CD4-positive, alpha-beta T cell treated with Interferon gamma for 1 hour (primary cell): ENCODE data around the gene HNRNPUL1.
"Not testable (repeated sequence)": the region's sequence is repeated elsewhere in the genome, so short reads cannot be mapped to it uniquely, and the experiment has no call there.

Experiments
- DNase-seq: peaks from one replicate; pipeline ENCODE4 v3.0.0-alpha.2; 2020

The HNRNPUL1 gene

DNA sequence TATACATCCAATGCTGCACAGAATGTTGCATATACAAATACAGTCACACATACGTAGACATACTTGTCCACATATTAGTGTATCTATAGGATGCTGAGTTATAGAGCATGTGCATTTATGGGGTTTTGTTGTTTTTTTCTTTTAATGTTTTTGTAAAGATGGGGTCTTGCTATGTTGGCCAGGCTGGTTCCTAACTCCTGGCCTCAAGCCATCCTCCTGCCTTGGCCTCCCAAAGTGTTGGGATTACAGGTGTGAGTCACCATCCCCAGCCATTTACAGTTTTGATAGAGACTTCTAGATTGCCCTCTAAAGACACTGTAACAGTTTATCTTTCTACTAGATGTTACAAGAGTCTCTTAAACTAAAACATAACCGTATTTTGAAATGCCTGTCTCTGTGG lies 14.3 kb downstream of the HNRNPUL1 start:
- DNase-seq, result no peak

- DNase-seq, result no peak
These were observed 24.7 kb downstream of the HNRNPUL1 start for GRCh38 chr19:41288673-41289530.

GRCh38 chr19:41289814-41290213 lies 25.6 kb downstream of the HNRNPUL1 start:
- DNase-seq, result not testable (repeated sequence)

DNA sequence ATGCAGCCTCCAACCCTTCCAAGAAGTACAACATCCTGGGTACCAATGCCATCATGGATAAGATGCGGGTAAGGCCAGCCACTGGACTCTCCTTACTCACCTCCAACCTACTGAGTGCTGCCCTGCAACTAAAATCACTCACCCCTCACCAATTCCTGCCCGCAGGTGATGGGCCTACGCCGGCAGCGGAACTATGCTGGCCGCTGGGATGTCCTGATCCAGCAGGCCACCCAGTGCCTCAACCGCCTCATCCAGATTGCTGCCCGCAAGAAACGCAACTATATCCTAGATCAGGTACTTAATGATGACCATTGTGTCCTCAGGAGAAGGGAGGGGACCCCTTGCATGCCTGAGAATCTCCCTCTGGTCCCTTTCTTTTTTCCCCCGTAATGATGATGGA lies 30.2 kb downstream of the HNRNPUL1 start:
- no peak for DNase-seq

- no peak for DNase-seq
These were observed 31.3 kb downstream of the HNRNPUL1 start for GRCh38 chr19:41295499-41295898.

DNA sequence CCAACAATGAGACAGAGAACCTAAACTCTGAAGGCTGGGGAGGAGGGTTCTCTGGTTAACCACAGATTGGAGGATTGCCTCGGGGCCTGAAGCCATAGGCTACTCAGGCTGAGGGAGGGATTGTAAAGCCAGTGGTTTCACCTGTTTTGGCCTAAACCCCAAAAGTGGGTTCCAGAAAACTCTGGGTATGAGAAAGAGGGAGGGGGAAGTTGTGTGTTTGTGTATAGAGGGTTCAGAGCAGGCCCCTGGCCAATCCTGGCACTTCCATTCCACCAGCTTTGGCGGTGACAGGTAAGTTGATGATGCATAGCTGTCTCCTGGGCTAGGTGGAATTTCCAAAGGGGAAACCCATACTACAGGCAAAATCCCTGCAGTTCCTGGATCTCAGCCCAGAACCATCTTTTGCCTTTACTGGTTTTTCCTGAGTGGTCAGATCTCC lies 32.3 kb downstream of the HNRNPUL1 start:
- DNase-seq, result no peak

GRCh38 chr19:41297628-41298347 lies 33.6 kb downstream of the HNRNPUL1 start:
- peak; percentile 71 for DNase-seq

- DNase-seq, result peak; percentile 81
These were observed 34.3 kb downstream of the HNRNPUL1 start for GRCh38 chr19:41298348-41298964.

GRCh38 chr19:41299046-41299754 lies 35.0 kb downstream of the HNRNPUL1 start:
- DNase-seq, result no peak

GRCh38 chr19:41299755-41300089 lies 35.5 kb downstream of the HNRNPUL1 start:
- peak; percentile 41 for DNase-seq

- no peak for DNase-seq
These were observed 36.4 kb downstream of the HNRNPUL1 start for GRCh38 chr19:41300555-41300954.

DNA sequence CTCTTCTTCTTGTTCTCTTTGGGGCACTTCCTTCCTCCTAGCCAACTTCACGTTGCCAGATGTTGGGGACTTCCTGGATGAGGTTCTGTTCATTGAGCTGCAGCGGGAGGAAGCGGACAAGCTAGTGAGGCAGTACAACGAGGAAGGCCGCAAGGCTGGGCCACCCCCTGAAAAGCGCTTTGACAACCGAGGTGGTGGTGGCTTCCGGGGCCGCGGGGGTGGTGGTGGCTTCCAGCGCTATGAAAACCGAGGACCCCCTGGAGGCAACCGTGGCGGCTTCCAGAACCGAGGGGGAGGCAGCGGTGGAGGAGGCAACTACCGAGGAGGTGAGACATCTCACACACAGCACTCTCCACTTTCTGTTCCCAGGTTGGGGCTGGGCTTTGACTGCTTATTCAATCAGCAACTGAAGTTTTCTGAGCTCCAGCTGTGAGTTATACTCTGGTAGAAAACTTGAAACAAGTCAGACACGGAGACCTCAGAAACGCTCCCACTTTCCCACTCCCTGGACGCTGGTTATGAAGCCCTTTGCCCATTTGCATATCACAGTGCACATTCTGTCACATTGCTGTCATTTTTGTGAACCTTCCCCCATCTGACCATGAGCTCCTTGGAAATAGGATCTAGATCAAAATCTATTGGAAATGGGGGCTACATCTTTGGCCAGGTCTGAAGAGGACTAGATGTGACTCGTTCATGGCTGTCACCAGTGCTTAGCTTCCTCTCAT lies 38.6 kb downstream of the HNRNPUL1 start:
- DNase-seq, result peak; percentile 72

- DNase-seq, result peak; percentile 43
These were observed 39.8 kb downstream of the HNRNPUL1 start for GRCh38 chr19:41303954-41304353.

DNA sequence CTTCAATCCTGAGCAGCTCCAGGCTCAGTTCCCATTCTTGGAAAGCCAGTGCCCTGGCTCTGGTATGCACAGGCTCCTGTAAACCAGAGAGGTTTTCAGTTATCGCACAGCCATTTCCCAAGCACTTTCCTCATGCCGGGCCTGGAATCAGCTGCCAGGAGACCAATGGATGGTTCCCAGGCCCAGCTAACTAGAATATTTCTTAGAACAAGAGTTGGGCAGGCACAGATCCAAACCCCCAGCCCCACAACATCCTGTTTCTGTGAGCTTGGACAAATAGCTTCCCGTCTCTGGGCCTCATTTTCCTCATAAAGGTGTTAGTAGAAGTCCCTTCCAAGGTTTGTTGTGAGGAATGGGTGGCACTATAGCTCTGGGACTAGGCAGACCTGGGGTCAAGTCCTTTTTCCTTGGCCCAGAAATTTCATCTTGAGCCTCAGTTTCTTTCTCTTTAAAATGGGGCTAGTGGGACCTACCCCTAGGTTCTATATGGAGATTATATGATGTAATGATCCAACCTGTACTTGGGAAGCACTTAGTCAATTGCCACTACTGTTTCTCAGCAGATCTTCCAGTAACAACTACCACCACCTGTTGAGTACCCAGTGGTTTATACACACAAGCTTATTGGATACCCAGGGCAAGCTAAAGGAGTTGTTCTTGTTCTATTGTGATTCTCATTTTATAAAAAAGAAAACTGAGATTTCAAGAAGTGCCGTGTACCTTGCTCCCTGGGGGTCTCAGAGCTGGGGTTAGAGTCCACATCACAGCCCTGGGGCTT lies 40.7 kb downstream of the HNRNPUL1 start:
- no peak for DNase-seq

DNA sequence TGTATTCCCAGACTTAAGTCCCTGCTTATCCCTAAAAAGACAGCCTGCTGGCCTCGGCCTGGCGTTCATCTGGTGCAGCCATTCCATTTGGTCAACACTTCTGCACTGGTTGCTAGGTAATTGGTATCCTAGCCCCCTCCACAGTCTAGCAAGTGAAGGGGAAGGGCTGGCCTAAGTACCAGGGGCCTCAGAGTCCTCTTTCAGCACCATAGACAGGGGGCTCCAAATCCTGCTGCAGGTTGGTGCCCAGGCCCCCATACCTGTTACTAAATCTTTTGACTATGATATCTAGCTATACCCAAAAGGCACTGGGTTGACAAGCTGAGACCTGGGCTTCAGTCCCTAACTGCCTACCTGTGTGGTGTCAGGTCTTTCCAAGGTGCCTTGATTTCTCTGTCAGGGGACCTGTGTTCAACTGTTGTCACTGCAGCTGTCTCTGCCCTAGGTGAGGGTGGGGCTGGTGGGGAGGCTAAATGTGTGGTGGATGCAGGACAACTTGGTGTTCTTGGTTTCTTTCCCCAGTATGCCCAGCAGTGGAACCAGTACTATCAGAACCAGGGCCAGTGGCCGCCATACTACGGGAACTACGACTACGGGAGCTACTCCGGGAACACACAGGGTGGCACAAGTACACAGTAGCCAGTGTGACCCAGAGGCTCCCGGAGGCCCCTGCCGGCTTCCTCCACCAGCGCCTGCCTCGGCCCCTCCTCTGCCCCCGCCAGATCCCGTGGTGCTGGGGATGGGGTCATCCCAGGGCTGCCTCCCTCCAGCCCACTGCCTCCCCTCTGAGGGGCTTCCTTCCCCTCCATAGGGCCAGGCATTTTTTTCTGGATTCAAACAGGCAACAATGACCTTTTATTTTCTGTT lies 42.0 kb downstream of the HNRNPUL1 start:
- DNase-seq, result no peak

DNA sequence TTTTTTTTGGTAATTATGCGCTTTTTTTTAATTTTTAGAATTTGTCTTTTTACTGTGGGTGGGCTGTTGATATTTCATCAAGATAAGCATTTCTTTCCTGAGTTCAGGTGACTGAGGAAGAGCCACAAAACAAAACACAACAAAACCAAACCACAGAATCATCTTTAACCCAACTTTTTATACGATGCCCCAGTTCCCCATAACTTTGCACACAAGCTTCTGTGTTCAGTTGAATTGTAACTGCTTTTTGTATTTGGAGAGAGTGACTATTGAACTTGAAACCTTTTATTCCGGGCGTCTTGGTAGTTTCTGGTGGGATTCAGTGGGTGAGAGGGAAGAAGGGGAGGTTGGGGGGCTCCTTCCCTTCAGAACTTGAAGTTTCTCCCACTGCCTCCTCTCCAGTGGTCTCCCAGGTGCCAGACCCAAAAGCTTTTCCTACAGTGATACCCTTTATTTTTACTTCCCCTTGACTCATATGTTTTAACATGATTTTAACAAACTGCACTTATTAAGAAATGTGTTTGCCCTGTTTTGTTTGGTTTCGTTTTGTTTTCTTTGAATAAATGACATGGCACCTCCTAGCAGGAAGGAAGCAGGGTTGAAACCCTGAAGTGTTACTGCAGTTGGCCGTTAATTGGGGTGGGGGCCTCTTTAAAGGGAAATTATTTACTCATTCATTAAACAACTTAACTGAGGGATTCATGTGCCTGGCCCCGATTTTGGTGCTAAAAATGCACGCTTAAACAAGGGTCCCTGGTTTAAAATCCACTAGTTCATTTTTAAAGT lies 43.1 kb downstream of the HNRNPUL1 start:
- no peak for DNase-seq

- DNase-seq, result no peak
These were observed 43.8 kb downstream of the HNRNPUL1 start for GRCh38 chr19:41307954-41308449.

- DNase-seq, result peak; percentile 86
These were observed 44.4 kb downstream of the HNRNPUL1 start for GRCh38 chr19:41308450-41309179.
